Measurements from ENCODE around the gene DOCK10.

DOCK10 gene

GRCh38 chr2:224895377-224895776 lies 146.9 kb downstream of the DOCK10 start:
- DNase-seq (ENCODE audit: low read depth) = no peak
- H3K4me3 ChIP-seq (ENCODE audit: low read depth, low read length) = no peak overlapping the region
- TF ChIP-seq MYC (IDR thresholded peaks at IDR 0.05; ENCODE audit: low read depth, low read length) (no peak), CTCF (IDR thresholded peaks at IDR 0.05; ENCODE audit: low read depth, low read length) (no peak), POLR2A (IDR thresholded peaks at IDR 0.05; ENCODE audit: extremely low read depth, insufficient read length) (no peak), MAX (IDR thresholded peaks at IDR 0.05; ENCODE audit: low read depth, low read length) (no peak)

- TF ChIP-seq MYC (IDR thresholded peaks at IDR 0.05; ENCODE audit: low read depth, low read length) (no peak), CTCF (IDR thresholded peaks at IDR 0.05; ENCODE audit: low read depth, low read length) (no peak), POLR2A (IDR thresholded peaks at IDR 0.05; ENCODE audit: extremely low read depth, insufficient read length) (no peak), MAX (IDR thresholded peaks at IDR 0.05; ENCODE audit: low read depth, low read length) (no peak)
- H3K4me3 ChIP-seq (ENCODE audit: low read depth, low read length) = no peak overlapping the region
- DNase-seq (ENCODE audit: low read depth) = peak; percentile 85
Observed at GRCh38 chr2:224894356-224894755, 147.9 kb downstream of the DOCK10 start.

GRCh38 chr2:224893848-224894247 lies 148.4 kb downstream of the DOCK10 start:
- DNase-seq (ENCODE audit: low read depth) = no peak
- no peak for TF ChIP-seq POLR2A (IDR thresholded peaks at IDR 0.05; ENCODE audit: extremely low read depth, insufficient read length)
- no peak for TF ChIP-seq CTCF (IDR thresholded peaks at IDR 0.05; ENCODE audit: low read depth, low read length)
- TF ChIP-seq MYC (IDR thresholded peaks at IDR 0.05; ENCODE audit: low read depth, low read length) = no peak
- TF ChIP-seq MAX (IDR thresholded peaks at IDR 0.05; ENCODE audit: low read depth, low read length) = no peak
- H3K4me3 ChIP-seq (ENCODE audit: low read depth, low read length) = no peak overlapping the region

- no peak overlapping the region for H3K4me3 ChIP-seq (ENCODE audit: low read depth, low read length)
- TF ChIP-seq MAX (IDR thresholded peaks at IDR 0.05; ENCODE audit: low read depth, low read length) = peak; percentile 57; the same call in 1 of the 2 replicates
- TF ChIP-seq CTCF (IDR thresholded peaks at IDR 0.05; ENCODE audit: low read depth, low read length) = no peak
- TF ChIP-seq POLR2A (IDR thresholded peaks at IDR 0.05; ENCODE audit: extremely low read depth, insufficient read length) = no peak
- TF ChIP-seq MYC (IDR thresholded peaks at IDR 0.05; ENCODE audit: low read depth, low read length) = 0 out of 2 replicates have a peak, but pooled peaks have one; percentile 29
- peak; percentile 73 for DNase-seq (ENCODE audit: low read depth)
Observed at GRCh38 chr2:224892574-224893204, 149.6 kb downstream of the DOCK10 start.

- no peak for TF ChIP-seq POLR2A (IDR thresholded peaks at IDR 0.05; ENCODE audit: extremely low read depth, insufficient read length)
- no peak for TF ChIP-seq MAX (IDR thresholded peaks at IDR 0.05; ENCODE audit: low read depth, low read length)
- no peak for TF ChIP-seq MYC (IDR thresholded peaks at IDR 0.05; ENCODE audit: low read depth, low read length)
- no peak for TF ChIP-seq CTCF (IDR thresholded peaks at IDR 0.05; ENCODE audit: low read depth, low read length)
- DNase-seq (ENCODE audit: low read depth) = no peak
- no peak overlapping the region for H3K4me3 ChIP-seq (ENCODE audit: low read depth, low read length)
Observed at GRCh38 chr2:224890372-224890771, 151.9 kb downstream of the DOCK10 start.
